HUES6 (cell line): Measurements from ENCODE around the gene TTLL11.

Experiments used
- H3K27ac ChIP-seq: 2 replicates; pipeline ENCODE4 v1.7.0; 2013; ENCODE audit warnings: low read depth, mild to moderate bottlenecking, low read length, inconsistent platforms
- H3K27me3 ChIP-seq: 2 replicates; pipeline ENCODE4 v1.6.1; 2013; ENCODE audit warnings: low read length; ENCODE audit not compliant: control insufficient read depth, insufficient read depth
- H3K36me3 ChIP-seq: 2 replicates; pipeline ENCODE4 v1.6.1; 2013; ENCODE audit warnings: low read length; ENCODE audit not compliant: control insufficient read depth, insufficient read depth
- H3K4me1 ChIP-seq: 2 replicates; pipeline ENCODE4 v1.6.1; 2013; ENCODE audit warnings: low read length; ENCODE audit not compliant: control insufficient read depth, insufficient read depth
- H3K4me3 ChIP-seq: 2 replicates; pipeline ENCODE4 v1.5.1; 2013; ENCODE audit warnings: low read depth, low read length
- H3K9ac ChIP-seq: one replicate; pipeline ENCODE4 v1.6.1; 2013; ENCODE audit warnings: mild to moderate bottlenecking, low read length
- H3K9me3 ChIP-seq: 2 replicates; pipeline ENCODE4 v1.6.1; 2013; ENCODE audit warnings: low read depth, low read length; ENCODE audit not compliant: control insufficient read depth, insufficient read depth

Gene TTLL11

DNA sequence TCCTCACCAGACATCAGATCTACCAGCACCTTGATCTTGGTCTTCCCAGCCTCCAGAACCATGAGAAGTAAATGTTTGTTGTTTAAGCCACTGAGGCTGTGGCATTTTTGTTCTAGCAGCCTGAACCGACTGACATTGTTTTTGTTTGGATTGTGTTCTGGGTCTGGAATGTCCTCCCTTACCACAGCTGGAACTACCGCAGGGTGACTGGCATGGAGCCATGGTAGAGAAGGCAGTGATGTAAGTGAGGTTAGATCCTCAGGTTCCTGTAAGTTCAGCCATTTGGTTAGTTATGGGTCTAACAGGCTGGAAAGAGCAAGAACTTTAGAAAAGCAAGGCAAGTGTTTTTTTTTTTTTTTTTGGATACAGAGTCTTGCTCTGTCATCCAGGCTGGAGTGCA lies 232.4 kb downstream of the TTLL11 start:
- Histone ChIP-seq H3K4me1 (peaks cover 32% of the 10 kb centered on the region), H3K4me3 (no peak overlapping the region), H3K36me3 (no peaks in the 10 kb centered on the region), H3K27ac (no peak overlapping the region), H3K27me3 (no peaks in the 10 kb centered on the region), H3K9ac (no peak overlapping the region), H3K9me3 (no peaks in the 10 kb centered on the region)

DNA sequence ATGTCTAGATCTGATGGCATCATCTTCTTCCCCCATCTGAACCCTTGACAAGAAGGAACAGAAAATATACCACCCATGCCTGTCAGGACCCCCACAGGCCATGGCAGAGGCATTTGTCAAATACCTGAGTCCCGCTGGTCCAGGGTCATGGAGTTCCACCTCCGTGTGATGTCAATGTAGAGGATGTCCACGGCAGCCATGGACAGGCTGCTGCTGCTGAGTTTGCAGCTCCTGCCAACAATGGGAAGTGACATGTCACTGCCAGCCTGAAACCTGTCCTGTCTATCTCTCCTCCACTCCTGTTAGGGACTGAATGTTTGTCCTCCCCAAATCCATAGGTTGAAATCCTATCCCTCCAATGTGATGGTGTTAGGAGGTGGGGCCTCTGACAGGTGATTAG lies 232.9 kb downstream of the TTLL11 start:
- H3K4me3 ChIP-seq, result no peak overlapping the region
- no peaks in the 10 kb centered on the region for H3K36me3 ChIP-seq
- no peaks in the 10 kb centered on the region for H3K9me3 ChIP-seq
- H3K27ac ChIP-seq, result no peak overlapping the region
- peaks cover 36% of the 10 kb centered on the region for H3K4me1 ChIP-seq
- H3K9ac ChIP-seq, result no peak overlapping the region
- no peaks in the 10 kb centered on the region for H3K27me3 ChIP-seq

DNA sequence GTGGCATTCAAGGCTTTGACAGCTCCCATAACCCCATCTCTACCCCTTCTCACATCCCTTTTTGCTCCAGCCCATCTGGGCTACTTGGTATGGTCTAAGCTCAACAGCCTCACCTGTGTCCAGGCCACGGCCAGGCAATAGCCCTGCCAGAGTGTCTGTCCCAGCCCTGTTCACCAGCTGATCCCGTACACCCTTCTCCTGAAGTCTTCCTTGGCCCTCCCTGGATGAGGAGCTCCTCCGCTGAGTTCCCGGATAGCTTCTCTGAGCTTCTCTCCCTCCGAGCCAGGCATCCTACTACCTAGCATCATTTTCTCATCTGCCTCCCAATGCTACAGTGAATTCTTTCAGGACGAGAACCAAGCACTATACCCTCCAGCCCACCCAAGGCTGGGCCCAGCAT lies 233.5 kb downstream of the TTLL11 start:
- Histone ChIP-seq H3K4me3 (no peak overlapping the region), H3K9ac (no peak overlapping the region), H3K36me3 (no peaks in the 10 kb centered on the region), H3K27ac (no peak overlapping the region), H3K9me3 (no peaks in the 10 kb centered on the region), H3K27me3 (no peaks in the 10 kb centered on the region), H3K4me1 (peaks cover 36% of the 10 kb centered on the region)

GRCh38 chr9:121858788-121859187 lies 234.3 kb downstream of the TTLL11 start:
- H3K9ac ChIP-seq, result no peak overlapping the region
- no peak overlapping the region for H3K27ac ChIP-seq
- no peaks in the 10 kb centered on the region for H3K27me3 ChIP-seq
- no peaks in the 10 kb centered on the region for H3K9me3 ChIP-seq
- H3K4me1 ChIP-seq, result peaks cover 38% of the 10 kb centered on the region
- no peak overlapping the region for H3K4me3 ChIP-seq
- no peaks in the 10 kb centered on the region for H3K36me3 ChIP-seq

DNA sequence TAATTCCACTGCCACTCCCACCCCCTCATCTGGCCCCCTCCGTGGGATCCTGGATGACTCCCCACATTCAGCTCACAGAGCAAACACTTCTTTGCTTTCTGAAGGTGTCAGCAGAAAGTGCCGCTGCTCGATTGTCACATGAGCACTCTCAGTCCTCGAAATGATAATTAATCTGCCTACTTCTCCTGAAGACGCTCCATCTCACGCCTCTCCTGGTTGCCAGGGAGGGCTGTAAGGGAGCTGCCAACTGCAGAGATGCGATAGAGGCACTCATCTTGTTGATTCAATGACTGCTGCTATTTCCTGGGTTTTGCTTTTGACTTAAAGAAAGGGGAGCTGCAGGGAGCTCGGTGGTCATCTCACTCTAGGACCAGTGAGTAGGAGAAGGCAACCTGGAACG lies 235.2 kb downstream of the TTLL11 start:
- no peak overlapping the region for H3K27ac ChIP-seq
- no peaks in the 10 kb centered on the region for H3K36me3 ChIP-seq
- peaks cover 30% of the 10 kb centered on the region; the same call in 1 of the 2 replicates for H3K4me1 ChIP-seq
- no peaks in the 10 kb centered on the region for H3K27me3 ChIP-seq
- no peak overlapping the region for H3K9ac ChIP-seq
- no peak overlapping the region for H3K4me3 ChIP-seq
- H3K9me3 ChIP-seq, result no peaks in the 10 kb centered on the region

DNA sequence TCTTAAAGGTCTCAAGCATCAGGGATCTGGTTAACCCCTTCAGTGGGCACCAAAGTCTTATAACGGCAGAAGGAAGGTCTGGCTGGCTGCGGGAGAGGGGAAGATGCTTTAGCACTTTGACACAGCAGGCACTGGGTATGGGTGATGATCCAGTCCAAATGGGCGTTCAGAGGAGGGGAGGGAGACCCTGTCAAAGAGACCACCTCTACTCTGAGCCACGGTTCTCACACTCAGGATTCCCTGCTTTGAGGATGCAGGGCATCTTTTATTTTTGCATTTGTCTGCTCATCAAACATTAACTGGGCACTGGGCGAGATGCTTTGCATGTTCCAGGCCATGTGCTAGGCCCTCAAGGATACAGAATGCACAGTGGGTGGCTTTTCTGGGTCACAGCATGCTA lies 237.6 kb downstream of the TTLL11 start:
- no peak overlapping the region for H3K27ac ChIP-seq
- H3K9me3 ChIP-seq, result no peaks in the 10 kb centered on the region
- peaks cover 18% of the 10 kb centered on the region; the same call in 1 of the 2 replicates for H3K4me1 ChIP-seq
- no peaks in the 10 kb centered on the region for H3K36me3 ChIP-seq
- no peak overlapping the region for H3K9ac ChIP-seq
- no peaks in the 10 kb centered on the region; the same call in 1 of the 2 replicates for H3K27me3 ChIP-seq
- H3K4me3 ChIP-seq, result no peak overlapping the region

- Histone ChIP-seq H3K9me3 (peaks cover 3% of the 10 kb centered on the region; the same call in 1 of the 2 replicates), H3K4me3 (no peak overlapping the region), H3K27ac (no peak overlapping the region), H3K36me3 (no peaks in the 10 kb centered on the region), H3K9ac (no peak overlapping the region), H3K27me3 (no peaks in the 10 kb centered on the region; the same call in 1 of the 2 replicates), H3K4me1 (peaks cover 14% of the 10 kb centered on the region; the same call in 1 of the 2 replicates)
Measured at GRCh38 chr9:121853617-121854395, 239.3 kb downstream of the TTLL11 start.

- H3K4me1 ChIP-seq, result peaks cover 14% of the 10 kb centered on the region; the same call in 1 of the 2 replicates
- H3K27ac ChIP-seq, result no peak overlapping the region
- peaks cover 9% of the 10 kb centered on the region; the same call in 1 of the 2 replicates for H3K9me3 ChIP-seq
- no peaks in the 10 kb centered on the region; the same call in 1 of the 2 replicates for H3K27me3 ChIP-seq
- H3K4me3 ChIP-seq, result no peak overlapping the region
- no peak overlapping the region for H3K9ac ChIP-seq
- no peaks in the 10 kb centered on the region for H3K36me3 ChIP-seq
Measured at GRCh38 chr9:121852651-121853616, 240.2 kb downstream of the TTLL11 start.

- no peak overlapping the region for H3K9ac ChIP-seq
- no peak overlapping the region for H3K27ac ChIP-seq
- H3K36me3 ChIP-seq, result no peaks in the 10 kb centered on the region
- H3K4me3 ChIP-seq, result no peak overlapping the region
- H3K4me1 ChIP-seq, result peaks cover 12% of the 10 kb centered on the region; the same call in 1 of the 2 replicates
- H3K9me3 ChIP-seq, result peaks cover 9% of the 10 kb centered on the region; the same call in 1 of the 2 replicates
- H3K27me3 ChIP-seq, result no peaks in the 10 kb centered on the region; the same call in 1 of the 2 replicates
Measured at GRCh38 chr9:121852241-121852640, 240.9 kb downstream of the TTLL11 start.

DNA sequence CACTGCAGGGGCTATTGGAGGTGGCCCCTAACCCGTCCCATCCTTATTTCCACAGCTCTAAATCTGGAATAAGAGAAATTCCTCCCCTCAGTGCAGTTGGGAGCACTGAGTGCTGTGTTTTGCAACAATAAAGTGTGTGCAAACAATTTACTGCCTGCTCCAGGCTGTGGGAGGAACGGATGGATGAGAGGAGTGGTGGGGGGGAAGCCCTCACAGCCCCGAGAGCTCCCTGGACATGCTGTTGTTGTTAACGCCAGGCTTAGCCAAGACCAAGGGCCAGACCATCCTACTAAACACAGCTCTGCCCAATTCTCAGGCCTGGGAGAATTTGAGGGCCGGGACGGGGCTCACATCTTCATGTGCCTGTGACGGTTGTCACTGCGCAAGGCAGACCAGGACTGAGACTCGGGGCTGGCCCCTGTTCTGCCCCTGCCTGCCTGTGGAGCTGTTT lies 241.4 kb downstream of the TTLL11 start:
- Histone ChIP-seq H3K27me3 (no peaks in the 10 kb centered on the region; the same call in 1 of the 2 replicates), H3K4me1 (peaks cover 8% of the 10 kb centered on the region; the same call in 1 of the 2 replicates), H3K27ac (no peak overlapping the region), H3K9ac (no peak overlapping the region), H3K36me3 (no peaks in the 10 kb centered on the region), H3K4me3 (no peak overlapping the region), H3K9me3 (peaks cover 9% of the 10 kb centered on the region; the same call in 1 of the 2 replicates)
